Gastrocnemius medialis (tissue), 4 donors: ENCODE measurements around the gene TMEM218. TPM values are rescaled to one million over a fixed set of nuclear protein-coding genes. Genes with fewer than 3 reads are reported as not detected.

Experiments
- ATAC-seq, 2 donors: fragments of 150-250 bp; one replicate each; pipeline ENCODE4 v1.9.1; 2016
- DNase-seq, 2 donors: peaks; one replicate each; pipeline ENCODE4 v3.0.0-alpha.2; 2019
- H3K27ac ChIP-seq, 4 donors: fragments of 200-600 bp; sonication (generic); 1 replicate in 1 of 4; 2 replicates in 3 of 4; pipeline ENCODE4 v1.5.1; 2016 to 2018; ENCODE audit warnings: mild to moderate bottlenecking in 2 of 4, moderate library complexity in 1 of 4
- H3K27me3 ChIP-seq, 3 donors: fragments of 200-600 bp; sonication (generic) in 2 of 3; 1 replicate in 1 of 3; 2 replicates in 2 of 3; pipeline versions ENCODE4 v1.5.1 to v1.6.0; 2016 to 2019; ENCODE audit warnings: mild to moderate bottlenecking in 1 of 3, moderate library complexity in 1 of 3
- H3K36me3 ChIP-seq, 2 donors: fragments of 200-600 bp; sonication (generic) in 1 of 2; one replicate each; pipeline ENCODE4 v1.5.1; 2017 to 2018
- H3K4me1 ChIP-seq, 2 donors: fragments of 200-600 bp; sonication (generic) in 1 of 2; one replicate each; pipeline ENCODE4 v1.5.1; 2016 to 2017; ENCODE audit warnings: mild to moderate bottlenecking in 2 of 2
- H3K4me3 ChIP-seq, 4 donors: fragments of 200-600 bp; sonication (generic) in 3 of 4; 1 replicate in 1 of 4; 2 replicates in 3 of 4; pipeline ENCODE4 v1.5.1; 2016 to 2019; ENCODE audit warnings: mild to moderate bottlenecking in 2 of 4
- H3K9me3 ChIP-seq, 3 donors: fragments of 200-600 bp; sonication (generic) in 2 of 3; 1 replicate in 1 of 3; 2 replicates in 2 of 3; pipeline ENCODE4 v1.5.1; 2016 to 2019
- CTCF ChIP-seq, 5 experiments: fragments of 450-650 bp in 3 of 5; fragments of 200-600 bp in 2 of 5; sonication (generic) in 2 of 5; IDR thresholded peaks in 4 of 5; conservative IDR thresholded peaks in 1 of 5; 1 replicate in 4 of 5; 2 replicates in 1 of 5; pipeline ENCODE4 v1.5.1; 2016 to 2019; ENCODE audit warnings: antibody characterized with exemption in 5 of 5, mild to moderate bottlenecking in 3 of 5, moderate library complexity in 3 of 5
- POLR2A ChIP-seq, 2 donors: fragments of 450-650 bp; IDR thresholded peaks; one replicate each; pipeline ENCODE4 v1.6.1; 2017; ENCODE audit warnings: antibody characterized with exemption in 2 of 2, mild to moderate bottlenecking in 2 of 2, moderate library complexity in 2 of 2
- in situ Hi-C, 4 donors: fragments of 200-750 bp; cut with MboI; loops; one replicate each; pipeline versions ENCODE4 v1.15.0 to v1.8.0; 2017; ENCODE audit warnings: low sequenced_read_pairs in 4 of 4
- intact Hi-C: fragments of 100-400 bp; cut with DNase I; formaldehyde crosslinking; loops from one replicate; pipeline ENCODE4 v1.15.1; 2023; ENCODE audit warnings: low total_unique reads
- total RNA-seq, 4 donors: library from RNA; depleted of rRNA; stranded (reverse); fragments of >200 nt; gene quantifications; one replicate each; pipeline versions ENCODE4 v1.1.0 to v1.2.3, GENCODE V29; 2016

Gene TMEM218
- total RNA-seq, 4 donors from 2014 or later, result 6.3 to 11.2 (median 9.4) TPM

GRCh38 chr11:125052047-125052446, 59.4 kb downstream of the TMEM218 start:
- Histone ChIP-seq H3K27me3 (no peaks in the 10 kb centered on the region), H3K4me1 (no peaks in the 10 kb centered on the region), H3K4me3 (no peak overlapping the region), H3K27ac (no peak overlapping the region), H3K36me3 (no peaks in the 10 kb centered on the region), H3K9me3 (no peaks in the 10 kb centered on the region)
- in situ Hi-C loops (no loop called here), intact Hi-C loops (no loop called here)
- ATAC-seq (no peak), DNase-seq (no peak)
- TF ChIP-seq POLR2A (IDR thresholded peaks at IDR 0.05) (no peak), CTCF (IDR thresholded peaks at IDR 0.05 in 4 of 5, conservative IDR thresholded peaks at IDR 0.05 in 1 of 5) (no peak)

- H3K27me3 ChIP-seq, result no peaks in the 10 kb centered on the region
- no peaks in the 10 kb centered on the region for H3K4me1 ChIP-seq
- no peak overlapping the region for H3K27ac ChIP-seq
- in situ Hi-C loops, result no loop called here
- intact Hi-C loops, result no loop called here
- no peaks in the 10 kb centered on the region for H3K9me3 ChIP-seq
- TF ChIP-seq CTCF (IDR thresholded peaks at IDR 0.05 in 4 of 5, conservative IDR thresholded peaks at IDR 0.05 in 1 of 5) (no peak), POLR2A (IDR thresholded peaks at IDR 0.05) (no peak)
- no peak for ATAC-seq
- H3K36me3 ChIP-seq, result no peaks in the 10 kb centered on the region
- no peak for DNase-seq
- H3K4me3 ChIP-seq, result no peak overlapping the region
Observed at GRCh38 chr11:125049164-125049792, 62.1 kb downstream of the TMEM218 start.

Other genes with a start within 250 kb of the TMEM218 start
- 1 to 10 TPM in 2 of 4 donors, under 1 TPM in 2; 0.35 to 3.7 (median 1.3) TPM for gene ROBO3, start 246.2 kb downstream of the TMEM218 start, total RNA-seq
- gene ROBO4, start 213.8 kb downstream of the TMEM218 start, total RNA-seq, result 10 to 100 TPM in 3 of 4 donors, 1 to 10 TPM in 1; 7.6 to 18.7 (median 14.7) TPM
- not detected for gene HEPN1, start 192.4 kb downstream of the TMEM218 start, total RNA-seq
- gene HEPACAM, start 175.6 kb downstream of the TMEM218 start, total RNA-seq, result under 1 TPM in 2 of 4 donors, not detected in 2; 0.40 to 0.70 TPM
- gene CCDC15, start 157.4 kb downstream of the TMEM218 start, total RNA-seq, result under 1 TPM in 2 of 4 donors, not detected in 2; 0.10 to 0.16 TPM
- 1 to 10 TPM in 3 of 4 donors, under 1 TPM in 1; 0.75 to 2.1 (median 1.5) TPM for gene SLC37A2, start 48.3 kb downstream of the TMEM218 start, total RNA-seq
- 10 to 100 TPM in 1 of 4 donors, 1 to 10 TPM in 3; 3.7 to 11.7 (median 6.0) TPM for gene PKNOX2, start 53.1 kb upstream of the TMEM218 start, total RNA-seq